Heart right ventricle (tissue), 16 donors: Measurements from ENCODE around the gene CFAP61. TPM values are rescaled to one million over a fixed set of nuclear protein-coding genes. Genes with fewer than 3 reads are reported as not detected.

Source experiments
- ATAC-seq, 8 donors: fragments of 200-7000 bp; cut with Tn5 transposase; one replicate each; pipeline ENCODE4 v1.9.1; 2020; ENCODE audit warnings: mild to moderate bottlenecking in 8 of 8, moderate library complexity in 8 of 8, moderate number of reproducible peaks in 1 of 8
- DNase-seq, 2 donors: peaks; one replicate each; pipeline ENCODE4 v3.0.0-alpha.2; 2020
- H3K27ac ChIP-seq, 10 donors: fragments of 200-600 bp; sonication (generic) in 2 of 10; one replicate each; pipeline versions ENCODE4 v1.5.0 to v1.8.0; 2020 to 2022; ENCODE audit warnings: mild to moderate bottlenecking in 3 of 10
- H3K27me3 ChIP-seq, 7 donors: fragments of 200-600 bp; one replicate each; pipeline ENCODE4 v1.8.0; 2021 to 2022; ENCODE audit warnings: mild to moderate bottlenecking in 2 of 7
- H3K36me3 ChIP-seq, 9 donors: fragments of 200-600 bp; sonication (generic) in 1 of 9; one replicate each; pipeline versions ENCODE4 v1.5.0 to v1.8.0; 2020 to 2022; ENCODE audit warnings: mild to moderate bottlenecking in 2 of 9
- H3K4me1 ChIP-seq, 9 donors: fragments of 200-600 bp; sonication (generic) in 1 of 9; one replicate each; pipeline versions ENCODE4 v1.5.0 to v1.8.0; 2020 to 2022; ENCODE audit warnings: mild to moderate bottlenecking in 4 of 9
- H3K4me3 ChIP-seq, 10 donors: fragments of 200-600 bp; sonication (generic) in 2 of 10; one replicate each; pipeline versions ENCODE4 v1.5.0 to v1.8.0; 2020 to 2022; ENCODE audit warnings: mild to moderate bottlenecking in 7 of 10, moderate library complexity in 2 of 10
- H3K9me3 ChIP-seq, 11 donors: fragments of 200-600 bp in 10 of 11; sonication (generic) in 2 of 11; one replicate each; pipeline versions ENCODE4 v1.5.0 to v1.8.0; 2013 to 2022; ENCODE audit warnings: mild to moderate bottlenecking in 2 of 11, control low read depth in 1 of 11, moderate library complexity in 1 of 11
- WGBS, 2 donors: extraction: QIAGEN DNeasy Blood & Tissue Kit; methylation state at CpG; one replicate each; pipeline ENCODE4 v1.1.7; 2013; ENCODE audit warnings: inconsistent platforms in 1 of 2; 5-methylcytosine and 5-hydroxymethylcytosine counted together
- intact Hi-C, 10 donors: fragments of 100-400 bp; cut with DNase I; formaldehyde crosslinking; loops; one replicate each; pipeline versions ENCODE4 v1.11.1 to v1.14.2; 2022
- polyA plus RNA-seq, 2 donors: library from polyadenylated mRNA; stranded (reverse); fragments of 200-250 nt; gene quantifications; one replicate each; pipeline ENCODE4 v1.2.3, GENCODE V29; 2013
- total RNA-seq, 10 donors: library from RNA; stranded (reverse); fragmentation: NEBNext Ultra II Directional in 3 of 10; extraction: Animal tissue kit (Norgen Biotek cat#: 25700) in 3 of 10; gene quantifications; one replicate each; pipeline versions ENCODE4 v1.2.1 to v1.2.4, GENCODE V29; 2021 to 2023
- TF ChIP-seq, protein P1 (sequence below), 9 donors: fragments of 200-600 bp; sonication (generic) in 2 of 9; IDR thresholded peaks; one replicate each; pipeline versions ENCODE4 v1.5.0 to v1.8.0; 2021 to 2022; ENCODE audit warnings: antibody characterized with exemption in 9 of 9, mild to moderate bottlenecking in 5 of 9, moderate library complexity in 1 of 9
- donor health status: Arrhythmogenic right ventricular cardiomyopathy.
- donor health status: ischemic (EF 13 %, LVEDD 7.1; RV severe dilation, severe dysfunction).
- donor health status: healthy with polysubstance abuse.
- donor health status: DM: no; HTN: yes; CAD: no.
- donor health status: DM: no; HTN: no; CAD: no.
- donor health status: ischemic (EF 25% LVEDD 6.9; RV normal size, moderate dysfunction).
- donor health status: ischemic (EF 25% LVEDD 5.7; RV mildly dilated, moderate dysfunction).
- donor health status: healthy.
- donor health status: DM: yes; HTN: yes; CAD: no.
- donor health status: Ischemic cardiomyopathy.
- donor health status: ischemic (EF 35%, LVEDD 5.7; RV mildly dilated, moderate dysfunction).
- donor health status: nonischemic (EF 11% LVEDD 7.7; RV severe dilation, severe dysfunction).
- donor health status: DM: yes; HTN: yes; CAD: no.
- donor health status: PGD.
- donor health status: ischemic (EF 29% LVEDD 5.4; RV normal size, mild dysfunction).
- donor health status: nonischemic (EF 23%, LVEDD 6.1; RV moderate dilation, normal function).

The CFAP61 gene
- total and polyA plus RNA-seq, 12 donors = 8.2 to 140 (median 60.6) TPM

- Histone ChIP-seq H3K27me3 (peaks cover 0 to 74% (median 56%) of the 10 kb centered on the region in 7 donors), H3K27ac (no peak overlapping the region), H3K4me3 (no peak overlapping the region), H3K36me3 (no peaks in the 10 kb centered on the region), H3K4me1 (no peaks in the 10 kb centered on the region), H3K9me3 (peaks cover 0 to 6% (median 0%) of the 10 kb centered on the region in 11 donors)
- 59 to 60% methylated on average over 8 of the region's 8 CpGs for WGBS, 2 donors
- ATAC-seq (no peak), DNase-seq (no peak)
- intact Hi-C loops = no loop called here
- TF ChIP-seq, protein P1, sequence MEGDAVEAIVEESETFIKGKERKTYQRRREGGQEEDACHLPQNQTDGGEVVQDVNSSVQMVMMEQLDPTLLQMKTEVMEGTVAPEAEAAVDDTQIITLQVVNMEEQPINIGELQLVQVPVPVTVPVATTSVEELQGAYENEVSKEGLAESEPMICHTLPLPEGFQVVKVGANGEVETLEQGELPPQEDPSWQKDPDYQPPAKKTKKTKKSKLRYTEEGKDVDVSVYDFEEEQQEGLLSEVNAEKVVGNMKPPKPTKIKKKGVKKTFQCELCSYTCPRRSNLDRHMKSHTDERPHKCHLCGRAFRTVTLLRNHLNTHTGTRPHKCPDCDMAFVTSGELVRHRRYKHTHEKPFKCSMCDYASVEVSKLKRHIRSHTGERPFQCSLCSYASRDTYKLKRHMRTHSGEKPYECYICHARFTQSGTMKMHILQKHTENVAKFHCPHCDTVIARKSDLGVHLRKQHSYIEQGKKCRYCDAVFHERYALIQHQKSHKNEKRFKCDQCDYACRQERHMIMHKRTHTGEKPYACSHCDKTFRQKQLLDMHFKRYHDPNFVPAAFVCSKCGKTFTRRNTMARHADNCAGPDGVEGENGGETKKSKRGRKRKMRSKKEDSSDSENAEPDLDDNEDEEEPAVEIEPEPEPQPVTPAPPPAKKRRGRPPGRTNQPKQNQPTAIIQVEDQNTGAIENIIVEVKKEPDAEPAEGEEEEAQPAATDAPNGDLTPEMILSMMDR (IDR thresholded peaks at IDR 0.05) = no peak
Measured at GRCh38 chr20:20375862-20376261, 323.5 kb downstream of the CFAP61 start.

DNA sequence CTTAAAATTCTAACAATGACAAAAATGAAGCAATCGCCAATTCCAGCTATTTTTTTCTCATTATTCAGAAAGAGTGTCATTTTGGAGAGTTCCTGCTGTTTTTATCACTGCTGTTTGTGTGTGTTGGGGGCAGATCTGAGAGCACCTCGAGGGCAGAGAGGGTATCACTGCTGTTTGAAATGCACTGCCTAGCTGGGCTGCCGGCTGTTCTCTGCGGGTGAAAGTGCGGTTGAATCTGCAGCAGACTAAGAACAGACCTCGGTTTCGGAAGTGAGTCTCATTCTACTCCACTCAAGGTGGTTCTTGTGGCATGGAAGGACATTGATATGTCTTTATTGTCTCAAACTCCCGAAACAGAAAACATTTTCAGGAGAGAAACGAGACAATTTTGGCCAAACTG lies 333.9 kb downstream of the CFAP61 start:
- H3K27ac ChIP-seq = no peak overlapping the region
- ATAC-seq (no peak), DNase-seq (no peak)
- intact Hi-C loops = no loop called here
- WGBS, 2 donors = 64 to 74% methylated on average over 9 of the region's 9 CpGs
- peaks cover 0 to 19% (median 0%) of the 10 kb centered on the region in 9 donors for H3K36me3 ChIP-seq
- H3K4me3 ChIP-seq = no peak overlapping the region
- no peaks in the 10 kb centered on the region for H3K9me3 ChIP-seq
- TF ChIP-seq, protein P1 (IDR thresholded peaks at IDR 0.05) = no peak
- no peaks in the 10 kb centered on the region for H3K4me1 ChIP-seq
- H3K27me3 ChIP-seq = peaks cover 0 to 27% (median 25%) of the 10 kb centered on the region in 7 donors

GRCh38 chr20:20390393-20390792 lies 338.1 kb downstream of the CFAP61 start:
- Histone ChIP-seq H3K27me3 (peaks cover 0 to 3% (median 0%) of the 10 kb centered on the region in 7 donors), H3K27ac (no peak overlapping the region), H3K9me3 (no peaks in the 10 kb centered on the region), H3K4me3 (no peak overlapping the region), H3K4me1 (peaks cover 0 to 13% (median 0%) of the 10 kb centered on the region in 9 donors), H3K36me3 (peaks cover 0 to 54% (median 4%) of the 10 kb centered on the region in 9 donors)
- 96 to 97% methylated on average over 9 of the region's 9 CpGs for WGBS, 2 donors
- ATAC-seq = no peak
- DNase-seq = no peak
- TF ChIP-seq, protein P1 (IDR thresholded peaks at IDR 0.05) = no peak
- intact Hi-C loops = no loop called here

- DNase-seq = no peak
- no peak overlapping the region for H3K4me3 ChIP-seq
- intact Hi-C loops = no loop called here
- no peak for ATAC-seq
- no peaks in the 10 kb centered on the region for H3K9me3 ChIP-seq
- H3K36me3 ChIP-seq = peaks cover 0 to 61% (median 4%) of the 10 kb centered on the region in 9 donors
- peaks cover 0 to 13% (median 0%) of the 10 kb centered on the region in 9 donors for H3K4me1 ChIP-seq
- H3K27ac ChIP-seq = no peak overlapping the region
- 93 to 96% methylated on average over 4 of the region's 4 CpGs for WGBS, 2 donors
- TF ChIP-seq, protein P1 (IDR thresholded peaks at IDR 0.05) = no peak
- no peaks in the 10 kb centered on the region for H3K27me3 ChIP-seq
Measured at GRCh38 chr20:20391115-20391514, 338.8 kb downstream of the CFAP61 start.
